Panc1 (cell line): ENCODE measurements around the gene PANK4.

Source experiments
- CTCF ChIP-seq: fragments of 450-650 bp; IDR thresholded peaks from 2 replicates; pipeline ENCODE4 v1.5.1; 2017; ENCODE audit warnings: mild to moderate bottlenecking
- REST ChIP-seq, 2 experiments: IDR thresholded peaks; 2 replicates each; pipeline ENCODE4 v1.6.1; 2011 to 2012; ENCODE audit warnings: low read depth in 2 of 2, control low read depth in 1 of 2, low read length in 1 of 2, mild to moderate bottlenecking in 1 of 2, moderate library complexity in 1 of 2; ENCODE audit not compliant: insufficient read depth in 1 of 2

- TF ChIP-seq CTCF (no peak), REST (IDR thresholded peaks at IDR 0.05; ENCODE audit: insufficient read depth in 1 of 2, low read depth in 2 of 2, low read length in 1 of 2) (no peak)
Measured at GRCh38 chr1:2477791-2478499, 48.5 kb downstream of the PANK4 start.
